GM12878 (cell line): ENCODE data around the gene TSHZ2. TPM values are rescaled to one million over a fixed set of nuclear protein-coding genes. Genes with fewer than 3 reads are reported as not detected.

Experiments used
- ATAC-seq: fragments of 200-7000 bp; cut with Tn5 transposase; 3 replicates; pipeline ENCODE4 v1.9.1; 2020; ENCODE audit warnings: mild to moderate bottlenecking, moderate library complexity
- BruUV-seq: library from RNA; stranded (reverse); fragments of 400-500 nt; replicated peaks from 2 replicates; lab custom pipeline; 2021; lab: Mats Ljungman, UMichigan
- CTCF ChIA-PET: fragments of 300-600 bp; sonication (Branson Sonifier 250); formaldehyde crosslinking; extraction: SDS; loops from one replicate; lab custom pipeline; 2021; ENCODE audit warnings: inconsistent platforms; lab: Yijun Ruan, JAX
- POLR2A ChIA-PET: fragments of 350-600 bp; formaldehyde crosslinking; extraction: SDS; loops from one replicate; lab custom pipeline; 2021; ENCODE audit warnings: inconsistent platforms; lab: Charles Lee
- RAD21 ChIA-PET: fragments of 300-600 bp; sonication (Branson Sonifier 250); formaldehyde crosslinking; loops from one replicate; lab custom pipeline; 2023; ENCODE audit warnings: antibody characterized with exemption; ENCODE audit not compliant: unreplicated experiment; lab: Charles Lee
- SMC1A ChIA-PET: fragments of 300-600 bp; sonication (Branson Sonifier 250); formaldehyde crosslinking; loops from one replicate; lab custom pipeline; 2023; ENCODE audit not compliant: unreplicated experiment, uncharacterized antibody; lab: Charles Lee
- DNase-seq: peaks from one replicate; pipeline ENCODE4 v3.0.0-alpha.2; 2011; ENCODE audit warnings: low read depth, low spot score
- FAIRE-seq: peaks from 3 replicates; lab custom pipeline; 2011; peaks lifted over from hg19 to GRCh38; lab: Jason Lieb, UNC
- H2AFZ ChIP-seq: 2 replicates; pipeline ENCODE4 v1.6.0; 2011; ENCODE audit warnings: low read depth, low read length, control low read depth; ENCODE audit not compliant: control insufficient read depth
- H3K27ac ChIP-seq: 2 replicates; pipeline ENCODE4 v1.5.1; 2011; ENCODE audit warnings: control low read depth; ENCODE audit not compliant: control insufficient read depth, insufficient read depth
- H3K27me3 ChIP-seq, 2 experiments: replicated peaks in 1 of 2; 2 replicates each; pipeline versions ENCODE4 v1.6.0 to v1.6.1; 2011; ENCODE audit warnings: low read length in 1 of 2; ENCODE audit not compliant: control insufficient read depth in 2 of 2, insufficient read depth in 2 of 2
- H3K36me3 ChIP-seq, 2 experiments: 2 replicates each; pipeline ENCODE4 v1.5.1; 2011; ENCODE audit warnings: low read length in 1 of 2; ENCODE audit not compliant: control insufficient read depth in 2 of 2, insufficient read depth in 2 of 2
- H3K4me1 ChIP-seq: 2 replicates; pipeline ENCODE4 v1.6.1; 2011; ENCODE audit warnings: mild to moderate bottlenecking, low read length, moderate library complexity, mixed read lengths; ENCODE audit not compliant: control insufficient read depth, insufficient read depth
- H3K4me2 ChIP-seq: 2 replicates; pipeline ENCODE4 v1.6.0; 2011; ENCODE audit warnings: control low read depth; ENCODE audit not compliant: control insufficient read depth, insufficient read depth
- H3K4me3 ChIP-seq: fragments of 200-600 bp; sonication (generic); 2 replicates; pipeline ENCODE4 v1.5.1; 2016
- H3K79me2 ChIP-seq: 2 replicates; pipeline ENCODE4 v1.6.0; 2011; ENCODE audit warnings: low read length; ENCODE audit not compliant: control insufficient read depth, insufficient read depth
- H3K9ac ChIP-seq: 2 replicates; pipeline ENCODE4 v1.8.0; 2011; ENCODE audit warnings: low read length, control low read depth, mixed read lengths; ENCODE audit not compliant: control insufficient read depth, insufficient read depth
- H3K9me3 ChIP-seq: replicated peaks from 3 replicates; pipeline ENCODE4 v1.5.1; 2011; ENCODE audit warnings: mild to moderate bottlenecking, low read length; ENCODE audit not compliant: control insufficient read depth, insufficient read depth
- H4K20me1 ChIP-seq: 2 replicates; pipeline ENCODE4 v1.6.0; 2011; ENCODE audit not compliant: control insufficient read depth, insufficient read depth
- BMI1 ChIP-seq: fragments of 450-650 bp; IDR thresholded peaks from 2 replicates; pipeline ENCODE4 v1.6.1; 2016; ENCODE audit warnings: mild to moderate bottlenecking, moderate library complexity, borderline replicate concordance
- ETV6 ChIP-seq, 2 experiments: fragments of 450-650 bp in 1 of 2; IDR thresholded peaks in 1 of 2; conservative IDR thresholded peaks in 1 of 2; 2 replicates each; pipeline ENCODE4 v1.6.1; 2014; ENCODE audit warnings: antibody characterized with exemption in 1 of 2, borderline replicate concordance in 1 of 2, low read depth in 1 of 2, mild to moderate bottlenecking in 1 of 2, moderate library complexity in 1 of 2
- LARP7 ChIP-seq: fragments of 450-650 bp; IDR thresholded peaks from 2 replicates; pipeline ENCODE4 v1.6.1; 2017; ENCODE audit warnings: mild to moderate bottlenecking
- REST ChIP-seq: IDR thresholded peaks from 2 replicates; pipeline ENCODE4 v1.6.1; 2012; ENCODE audit warnings: mild to moderate bottlenecking, low read depth, low read length
- ZNF217 ChIP-seq: fragments of 450-650 bp; IDR thresholded peaks from 2 replicates; pipeline ENCODE4 v1.6.1; 2017; ENCODE audit warnings: antibody characterized with exemption, mild to moderate bottlenecking
- WGBS: methylation state at CpG from one replicate; pipeline ENCODE4 v1.1.6; 2016; ENCODE audit warnings: low lambda C conversion rate; ENCODE audit not compliant: insufficient replicate concordance, insufficient coverage; ENCODE audit errors: missing lambda C conversion rate; 5-methylcytosine and 5-hydroxymethylcytosine counted together
- in situ Hi-C: fragments of 300-500 bp; cut with MboI; formaldehyde crosslinking; loops from 9 replicates; pipeline ENCODE4 v1.14.3; 2018; ENCODE audit warnings: mixed read lengths
- intact Hi-C: fragments of 100-400 bp; cut with micrococcal nuclease; formaldehyde crosslinking; loops from one replicate; pipeline ENCODE4 v1.14.2; 2022; ENCODE audit not compliant: unreplicated experiment
- polyA plus RNA-seq, 11 experiments: library from polyadenylated mRNA; depleted of rRNA in 4 of 11; unstranded in 6 of 11; stranded (reverse) in 5 of 11; fragments of >200 nt; fragmentation: Nextera tagmentation in 4 of 11; fragmentation: Illumina TruSeq in 1 of 11; extraction: Ambion mirVana in 4 of 11; extraction: Trizol in 1 of 11; gene quantifications; 1 replicate in 1 of 11; 2 replicates in 10 of 11; pipeline versions ENCODE4 v1.2.1 to v1.2.3, GENCODE V29; 2011 to 2016; ENCODE audit warnings: inconsistent platforms in 2 of 11, missing spikeins in 2 of 11, low read depth in 1 of 11
- total RNA-seq, 4 experiments: library from RNA; depleted of rRNA in 3 of 4; stranded (reverse); fragments of >200 nt in 3 of 4; fragmentation: Illumina TruSeq in 1 of 4; extraction: Trizol in 1 of 4; gene quantifications; 2 replicates each; pipeline versions ENCODE4 v1.2.1 to v1.2.3, GENCODE V29; 2013 to 2021

Gene TSHZ2
- total and polyA plus RNA-seq, 10 of the 15 experiments (the other 5 are each of a cell fraction or from before 2014, with no cell fraction given): 0.01 to 0.86 (median 0.13) TPM; not detected in 2

- no peaks in the 10 kb centered on the region for H3K36me3 ChIP-seq
- intact Hi-C loops: no loop called here
Measured at GRCh38 chr20:53337390-53338101, 365.4 kb downstream of the TSHZ2 start.

More at GRCh38 chr20:53337390-53338101, 365.4 kb downstream of the TSHZ2 start:
- Histone ChIP-seq H3K4me3 (no peak overlapping the region), H3K79me2 (no peaks in the 10 kb centered on the region), H3K4me1 (no peaks in the 10 kb centered on the region), H3K9ac (no peak overlapping the region), H4K20me1 (no peaks in the 10 kb centered on the region), H3K4me2 (no peak overlapping the region), H3K9me3 (no peaks in the 10 kb centered on the region), H3K27me3 (no peaks in the 10 kb centered on the region), H3K27ac (no peak overlapping the region), H2AFZ (no peak overlapping the region)
- ChIA-PET POLR2A (no interaction called here), SMC1A (interaction anchor here (1.2 kb wide), 1 partner anchor 1124 kb away, joined by 4 read pairs; no protein-coding TSS in a partner anchor), CTCF (no interaction called here), RAD21 (no interaction called here)
- DNase-seq: no peak
- WGBS: 32% methylated on average over 8 of the region's 8 CpGs
- in situ Hi-C loops: no loop called here
- no TSS peak for BruUV-seq
- FAIRE-seq: no peak
- TF ChIP-seq ETV6 (conservative IDR thresholded peaks at IDR 0.05 in 1 of 2, IDR thresholded peaks at IDR 0.05 in 1 of 2; ENCODE audit: borderline replicate concordance in 1 of 2, low read depth in 1 of 2) (no peak), LARP7 (no peak), BMI1 (no peak), REST (no peak), ZNF217 (no peak)
- no peak for ATAC-seq
